ENCODE data around the gene MPZ.

DNA sequence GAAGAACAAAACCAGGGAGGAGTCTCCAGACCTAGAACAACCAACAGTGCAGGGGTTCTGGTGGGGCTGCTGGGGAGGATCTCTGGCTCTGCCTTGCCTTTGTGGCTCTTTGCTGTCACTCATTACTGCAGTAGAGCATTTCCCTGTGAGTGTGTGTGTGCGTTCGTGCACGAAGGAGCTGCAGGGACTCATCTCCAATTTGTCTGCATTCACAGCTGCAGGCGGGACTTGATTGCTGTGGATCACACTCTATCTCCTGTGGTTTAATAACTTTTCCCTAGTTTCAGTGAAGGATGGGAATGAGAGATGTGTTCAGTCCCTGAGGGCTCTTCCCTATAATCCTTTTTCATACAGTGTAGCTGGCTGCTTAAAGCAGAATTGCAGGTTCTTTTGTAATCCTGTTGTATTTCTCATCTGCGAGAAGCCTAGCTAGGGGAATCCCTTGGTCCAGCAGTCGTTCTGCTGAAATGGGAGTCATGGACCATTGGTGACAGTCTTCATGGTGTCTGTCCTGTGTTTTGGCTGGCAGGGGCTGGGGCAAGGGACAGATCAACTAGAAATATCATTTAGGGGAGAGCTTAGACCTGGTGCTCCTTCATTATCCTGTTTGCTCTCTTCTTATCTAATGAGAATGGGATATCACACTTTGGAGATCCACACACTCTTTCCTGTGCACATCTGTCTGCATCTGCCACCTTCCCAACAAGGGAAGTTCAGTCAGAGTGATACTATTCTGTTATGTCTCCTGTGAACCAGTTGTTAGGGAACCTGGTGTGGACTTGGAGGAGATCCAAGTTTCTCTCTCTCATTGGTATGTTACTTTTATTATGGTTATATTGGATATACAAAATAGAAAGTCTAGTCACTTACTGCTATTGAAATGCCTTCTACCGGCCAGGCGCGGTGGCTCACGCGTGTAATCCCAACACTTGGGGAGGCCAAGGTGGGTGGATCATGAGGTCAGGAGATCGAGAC, 48.2 kb downstream of the MPZ start:
- TF ChIP-seq, protein P1, sequence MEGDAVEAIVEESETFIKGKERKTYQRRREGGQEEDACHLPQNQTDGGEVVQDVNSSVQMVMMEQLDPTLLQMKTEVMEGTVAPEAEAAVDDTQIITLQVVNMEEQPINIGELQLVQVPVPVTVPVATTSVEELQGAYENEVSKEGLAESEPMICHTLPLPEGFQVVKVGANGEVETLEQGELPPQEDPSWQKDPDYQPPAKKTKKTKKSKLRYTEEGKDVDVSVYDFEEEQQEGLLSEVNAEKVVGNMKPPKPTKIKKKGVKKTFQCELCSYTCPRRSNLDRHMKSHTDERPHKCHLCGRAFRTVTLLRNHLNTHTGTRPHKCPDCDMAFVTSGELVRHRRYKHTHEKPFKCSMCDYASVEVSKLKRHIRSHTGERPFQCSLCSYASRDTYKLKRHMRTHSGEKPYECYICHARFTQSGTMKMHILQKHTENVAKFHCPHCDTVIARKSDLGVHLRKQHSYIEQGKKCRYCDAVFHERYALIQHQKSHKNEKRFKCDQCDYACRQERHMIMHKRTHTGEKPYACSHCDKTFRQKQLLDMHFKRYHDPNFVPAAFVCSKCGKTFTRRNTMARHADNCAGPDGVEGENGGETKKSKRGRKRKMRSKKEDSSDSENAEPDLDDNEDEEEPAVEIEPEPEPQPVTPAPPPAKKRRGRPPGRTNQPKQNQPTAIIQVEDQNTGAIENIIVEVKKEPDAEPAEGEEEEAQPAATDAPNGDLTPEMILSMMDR (IDR thresholded peaks at IDR 0.05): no peak
- no peak for TF ChIP-seq POLR2A (IDR thresholded peaks at IDR 0.05)

All from esophagus squamous epithelium (tissue), 4 donors.